PC-3 (cell line): ENCODE data around the gene PLEKHA3.

Experiments
- CTCF ChIP-seq: fragments of 300-600 bp; sonication (generic); conservative IDR thresholded peaks from 2 replicates; pipeline ENCODE4 v1.5.1; 2017; ENCODE audit warnings: antibody characterized with exemption, low read depth, mild to moderate bottlenecking, low read length
- EZH2 ChIP-seq: fragments of 300-600 bp; sonication (generic); IDR thresholded peaks from one replicate; pipeline ENCODE4 v1.6.1; 2017; ENCODE audit warnings: antibody characterized with exemption, mild to moderate bottlenecking, low read length; ENCODE audit not compliant: unreplicated experiment

GRCh38 chr2:178531168-178531567 lies 50.9 kb downstream of the PLEKHA3 start:
- TF ChIP-seq CTCF (no peak), EZH2 (no peak)
